Right ventricle myocardium inferior (tissue), 1 donor: ENCODE results near the gene ACTR2. TPM values are rescaled to one million over a fixed set of nuclear protein-coding genes. Genes with fewer than 3 reads are reported as not detected.

Source experiments
- total RNA-seq: library from RNA; stranded (reverse); fragmentation: NEBNext Ultra II Directional; extraction: Animal tissue kit (Norgen Biotek cat#: 25700); gene quantifications from one replicate; pipeline ENCODE4 v1.2.1, GENCODE V29; 2021
- donor health status: DM: no; HTN: yes; CAD: no; lungs with severe emphysema.

Gene ACTR2
- total RNA-seq, 1 donor from 2014 or later = 108 TPM

Other genes starting within 250 kb of the ACTR2 start
- 6.5 TPM for gene SLC1A4, start 238.4 kb upstream of the ACTR2 start, total RNA-seq
- gene CEP68, start 171.4 kb upstream of the ACTR2 start, total RNA-seq = 19.7 TPM
- 119 TPM for gene RAB1A, start 97.7 kb upstream of the ACTR2 start, total RNA-seq
- 14.0 TPM for gene SPRED2, start 204.8 kb downstream of the ACTR2 start, total RNA-seq